ENCODE results near the gene MAMSTR.
"Not testable (repeated sequence)": the region's sequence is repeated elsewhere in the genome, so short reads cannot be mapped to it uniquely, and the experiment has no call there.

MAMSTR gene

GRCh38 chr19:48718106-48718505 lies 1.4 kb downstream of the MAMSTR start:
- not testable (repeated sequence) for DNase-seq

GRCh38 chr19:48716562-48717291 lies 2.8 kb downstream of the MAMSTR start:
- no peak for DNase-seq

- DNase-seq, result no peak
Observed at GRCh38 chr19:48715681-48716171, 3.8 kb downstream of the MAMSTR start.

- DNase-seq, result no peak
Observed at GRCh38 chr19:48714759-48715675, 4.5 kb downstream of the MAMSTR start.

- DNase-seq, result peak; percentile 100
Observed at GRCh38 chr19:48713864-48714755, 5.4 kb downstream of the MAMSTR start.

- no peak for DNase-seq
Observed at GRCh38 chr19:48713041-48713863, 6.3 kb downstream of the MAMSTR start.

- no peak for DNase-seq
Observed at GRCh38 chr19:48711106-48711662, 8.3 kb downstream of the MAMSTR start.

GRCh38 chr19:48708471-48708870 lies 11.1 kb downstream of the MAMSTR start:
- no peak for DNase-seq

- DNase-seq, result no peak
Observed at GRCh38 chr19:48705431-48705830, 14.1 kb downstream of the MAMSTR start.

GRCh38 chr19:48703316-48703715 lies 16.2 kb downstream of the MAMSTR start:
- DNase-seq, result no peak

GRCh38 chr19:48702701-48703100 lies 16.8 kb downstream of the MAMSTR start:
- DNase-seq, result no peak

GRCh38 chr19:48698046-48698445 lies 21.5 kb downstream of the MAMSTR start:
- no peak for DNase-seq

GRCh38 chr19:48696353-48697010 lies 23.0 kb downstream of the MAMSTR start:
- DNase-seq, result no peak

- DNase-seq, result no peak
Observed at GRCh38 chr19:48695743-48696352, 23.7 kb downstream of the MAMSTR start, which contains the start of gene FUT2. FUT2 (plus strand) TSS chr19:48695971; CDS start chr19:48702957, 6,986 bp downstream.

GRCh38 chr19:48693629-48694028 lies 25.9 kb downstream of the MAMSTR start:
- DNase-seq, result not testable (repeated sequence)

GRCh38 chr19:48689449-48689848 lies 30.1 kb downstream of the MAMSTR start:
- no peak for DNase-seq

GRCh38 chr19:48687776-48688175 lies 31.7 kb downstream of the MAMSTR start:
- no peak for DNase-seq

GRCh38 chr19:48686637-48687036 lies 32.9 kb downstream of the MAMSTR start:
- not testable (repeated sequence) for DNase-seq

- no peak for DNase-seq
Observed at GRCh38 chr19:48686088-48686487, 33.4 kb downstream of the MAMSTR start.

GRCh38 chr19:48685583-48685982 lies 33.9 kb downstream of the MAMSTR start:
- no peak for DNase-seq
